ENCODE measurements around the gene NIPBL.
"Not testable (repeated sequence)": the region's sequence is repeated elsewhere in the genome, so short reads cannot be mapped to it uniquely, and the experiment has no call there.

NIPBL gene

DNA sequence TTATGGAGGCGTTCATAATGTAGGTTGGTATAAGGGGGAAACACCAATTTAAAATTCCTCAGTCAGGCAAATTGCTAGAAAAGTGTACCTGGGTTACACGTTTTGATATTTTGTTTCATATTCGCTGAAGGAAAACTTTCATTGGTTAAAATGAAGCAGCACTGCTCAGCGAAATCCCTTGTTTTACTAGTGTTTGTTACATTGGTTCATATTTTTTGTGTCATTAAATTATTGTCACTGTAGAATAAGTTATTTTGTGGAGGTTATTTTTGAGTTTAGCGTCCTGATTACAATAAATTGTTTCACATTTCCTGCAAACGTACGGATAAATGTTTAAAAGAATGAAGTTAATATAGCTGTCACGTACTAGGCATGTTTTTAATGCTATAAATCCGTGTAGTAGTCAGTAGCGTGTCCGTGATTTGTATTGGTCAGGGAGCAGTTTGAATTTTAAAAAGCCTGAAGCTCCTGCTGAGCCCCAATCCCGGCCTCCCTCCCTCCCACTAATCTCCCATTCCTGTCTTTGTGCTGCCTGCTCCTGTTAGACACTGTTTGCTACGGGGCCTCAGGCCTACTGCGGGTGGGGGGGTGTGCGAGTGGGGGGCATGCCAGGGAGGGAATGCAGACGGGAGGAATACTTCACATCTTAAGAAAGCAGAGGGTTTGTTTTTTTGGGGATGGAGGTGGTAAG lies 2.0 kb downstream of the NIPBL start:
- DNase-seq, result no peak

DNA sequence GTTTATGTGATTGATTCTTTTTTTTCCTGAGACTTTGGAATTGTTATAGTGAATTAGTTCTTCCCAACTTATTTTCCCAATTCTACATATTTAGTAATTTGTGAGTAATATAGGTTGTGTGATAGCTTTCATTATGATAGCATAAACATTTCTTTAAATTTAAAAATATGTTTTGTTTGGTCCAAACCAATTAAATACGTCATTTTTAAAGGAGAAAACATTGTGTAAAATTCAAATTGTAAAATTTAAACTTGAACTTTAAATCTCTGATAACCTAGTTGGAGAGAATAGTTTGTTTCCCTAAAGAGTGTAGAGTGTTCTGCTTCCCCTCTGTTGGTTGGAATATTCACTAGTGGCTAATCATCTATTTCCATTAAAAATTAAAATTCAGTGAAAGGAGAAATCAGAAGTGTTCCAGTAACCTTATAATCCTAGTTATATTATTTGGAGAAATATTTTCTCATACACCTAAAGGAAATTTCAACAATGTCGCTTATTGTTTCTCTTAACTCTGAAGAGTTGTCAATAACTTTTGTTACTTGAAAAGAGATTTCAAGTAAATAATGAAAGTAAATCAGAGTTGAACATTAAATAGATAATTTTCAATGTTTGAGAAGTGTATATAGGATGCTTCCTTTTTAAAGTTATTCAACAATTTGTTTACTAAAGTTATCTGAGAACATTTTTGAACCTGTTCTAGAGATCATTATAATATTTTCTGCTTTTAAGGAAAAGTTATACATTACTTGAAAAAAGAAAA lies 2.9 kb downstream of the NIPBL start:
- DNase-seq, result no peak

DNA sequence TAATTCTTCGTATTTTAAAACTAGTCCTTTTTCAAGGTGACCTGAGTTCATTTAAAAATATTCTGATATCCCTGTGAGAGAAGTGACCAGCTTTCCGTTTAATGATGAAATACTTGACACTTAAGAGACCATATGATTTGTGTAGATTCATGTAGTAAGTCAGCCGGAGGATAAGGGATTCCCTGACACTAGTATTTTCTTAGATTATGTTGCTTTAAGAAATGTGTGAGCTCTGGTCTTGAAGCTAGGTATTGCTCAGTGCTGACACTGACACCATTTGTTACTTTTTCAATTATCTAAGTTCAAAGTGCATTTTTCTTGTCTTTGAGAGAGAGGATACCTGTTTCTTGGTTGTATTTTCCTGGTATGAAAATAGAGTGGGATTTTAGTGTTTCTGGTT lies 4.2 kb downstream of the NIPBL start:
- DNase-seq, result no peak

DNA sequence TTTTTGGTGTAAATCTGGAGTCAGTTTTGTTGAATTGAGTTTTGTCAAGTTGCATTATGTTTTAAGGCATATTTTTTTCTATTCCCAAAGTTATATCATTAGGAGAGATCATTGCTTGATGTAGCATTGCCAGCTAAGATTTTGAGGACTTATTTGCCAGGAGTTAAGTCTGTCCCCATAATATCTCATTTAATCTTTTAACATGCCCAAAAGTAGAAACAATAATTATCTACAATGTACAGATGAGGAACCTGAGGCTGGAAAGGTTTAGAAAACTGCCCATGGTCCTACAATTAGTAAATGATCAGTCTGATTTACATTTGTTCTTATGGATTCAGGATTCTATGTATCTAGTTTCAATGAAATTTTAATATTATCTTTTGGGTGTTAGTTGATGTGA lies 4.7 kb downstream of the NIPBL start:
- no peak for DNase-seq

DNA sequence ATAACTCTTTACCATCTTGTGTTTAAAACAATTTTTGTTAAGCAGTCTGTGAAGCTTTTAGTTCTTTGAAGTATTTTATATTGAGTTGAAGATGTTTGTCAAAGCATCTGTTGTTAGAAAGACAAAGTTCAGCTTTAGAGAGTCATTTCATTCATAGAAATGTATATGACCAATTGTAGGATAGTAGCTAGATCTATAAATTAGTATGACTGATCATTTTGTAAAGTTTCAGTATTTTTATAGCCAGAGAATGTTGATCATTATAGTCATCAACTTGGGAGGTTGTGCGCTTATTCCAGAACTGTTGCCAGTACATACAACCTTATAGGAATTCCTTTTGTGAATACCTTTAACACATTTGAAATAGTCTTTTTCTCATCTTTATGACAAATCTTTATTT lies 5.2 kb downstream of the NIPBL start:
- no peak for DNase-seq

DNA sequence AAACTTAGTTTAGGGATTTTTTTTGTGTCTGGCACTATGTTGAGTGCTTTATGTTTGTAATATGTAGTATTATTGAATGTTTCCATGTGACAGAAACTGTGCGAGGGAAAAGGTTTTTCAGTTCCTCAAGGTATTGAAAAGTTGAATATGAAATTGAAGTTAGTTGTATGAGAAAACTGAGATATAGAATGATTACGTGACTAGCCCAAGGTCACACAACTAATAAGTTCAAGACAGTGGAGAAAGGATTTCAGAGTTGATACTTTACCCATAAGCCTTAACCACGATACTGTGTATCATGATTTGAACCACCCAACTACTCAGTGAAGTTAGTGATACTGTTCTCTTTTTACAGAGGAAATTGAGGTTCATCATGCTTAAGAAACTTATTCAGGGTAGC lies 5.7 kb downstream of the NIPBL start:
- DNase-seq, result no peak

DNA sequence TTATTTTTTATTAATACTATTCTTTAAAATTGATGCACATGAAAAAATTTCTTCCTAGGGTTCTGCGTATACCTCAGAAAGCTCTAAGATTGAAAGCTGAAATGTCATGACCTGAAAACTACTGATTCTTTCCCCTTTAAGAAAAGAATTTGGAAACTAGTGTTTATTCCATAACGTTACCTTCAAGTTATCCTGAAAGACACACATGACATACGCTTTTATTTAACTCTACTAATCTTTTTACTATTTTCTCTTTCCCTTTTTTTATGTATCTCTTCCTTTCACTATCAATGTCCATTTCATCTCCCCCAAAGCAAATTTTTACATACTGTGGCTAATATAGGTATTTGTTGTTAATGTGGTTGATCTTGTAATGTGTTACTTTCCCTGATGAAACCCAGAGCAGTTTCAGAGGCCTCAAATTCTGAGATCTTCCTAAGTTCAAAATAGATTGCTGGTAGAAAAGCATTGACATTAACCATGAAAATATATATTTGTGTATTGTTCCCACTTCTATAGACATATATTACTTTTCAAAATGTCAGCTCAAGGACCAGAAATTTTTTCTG lies 7.4 kb downstream of the NIPBL start:
- DNase-seq, result no peak

DNA sequence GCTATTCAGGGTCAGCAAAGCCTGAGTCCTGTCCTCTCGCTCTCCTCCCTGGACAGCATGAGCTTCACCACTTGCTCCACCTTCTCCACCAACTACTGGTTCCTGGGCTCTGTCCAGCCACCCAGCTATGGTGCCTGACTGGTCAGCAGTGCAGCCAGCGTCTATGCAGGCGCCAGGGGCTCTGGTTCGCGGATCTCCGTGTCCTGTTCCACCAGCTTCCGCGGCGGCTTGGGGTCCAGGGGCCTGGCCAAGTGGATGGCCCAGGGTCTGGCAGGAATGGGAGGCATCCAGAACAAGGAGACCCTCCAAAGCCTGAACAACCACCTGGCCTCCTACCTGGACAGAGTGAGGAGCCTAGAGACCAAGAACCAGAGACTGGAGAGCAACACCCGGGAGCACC lies 8.6 kb downstream of the NIPBL start:
- no peak for DNase-seq

DNA sequence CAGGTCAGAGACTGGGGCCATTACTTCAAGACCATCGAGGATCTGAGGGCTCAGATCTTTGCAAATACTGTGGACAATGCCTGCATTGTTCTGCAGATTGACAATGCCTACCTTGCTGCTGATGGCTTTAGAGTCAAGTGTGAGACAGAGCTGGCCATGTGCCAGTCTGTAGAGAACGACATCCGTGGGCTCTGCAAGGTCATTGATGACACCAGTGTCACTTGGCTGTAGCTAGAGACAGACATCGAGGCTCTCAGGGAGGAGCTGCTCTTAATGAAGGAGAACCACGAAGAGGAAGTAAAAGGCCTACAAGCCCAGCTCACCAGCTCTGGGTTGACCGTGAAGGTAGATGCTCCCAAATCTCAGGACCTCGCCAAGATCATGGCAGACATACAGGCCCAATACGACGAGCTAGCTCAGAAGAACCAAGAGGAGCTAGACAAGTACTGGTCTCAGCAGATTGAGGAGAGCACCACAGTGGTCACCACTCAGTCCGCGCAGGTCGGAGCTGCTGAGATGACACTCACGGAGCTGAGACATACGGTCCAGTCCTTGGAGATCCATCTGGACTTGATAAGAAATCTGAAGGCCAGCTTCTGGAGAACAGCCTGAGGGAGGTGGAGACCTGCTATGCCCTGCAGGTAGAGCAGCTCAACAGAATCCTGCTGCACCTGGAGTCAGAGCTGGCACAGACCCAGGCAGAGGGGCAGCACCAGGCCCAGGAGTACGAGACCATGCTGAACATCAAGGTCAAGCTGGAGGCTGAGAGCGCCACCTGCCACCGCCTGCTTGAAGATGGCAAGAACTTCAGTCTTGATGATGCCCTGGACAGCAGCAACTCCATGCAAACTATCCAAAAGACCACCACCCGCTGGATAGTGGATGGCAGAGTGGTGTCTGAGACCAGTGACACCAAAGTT lies 9.3 kb downstream of the NIPBL start:
- DNase-seq, result no peak

DNA sequence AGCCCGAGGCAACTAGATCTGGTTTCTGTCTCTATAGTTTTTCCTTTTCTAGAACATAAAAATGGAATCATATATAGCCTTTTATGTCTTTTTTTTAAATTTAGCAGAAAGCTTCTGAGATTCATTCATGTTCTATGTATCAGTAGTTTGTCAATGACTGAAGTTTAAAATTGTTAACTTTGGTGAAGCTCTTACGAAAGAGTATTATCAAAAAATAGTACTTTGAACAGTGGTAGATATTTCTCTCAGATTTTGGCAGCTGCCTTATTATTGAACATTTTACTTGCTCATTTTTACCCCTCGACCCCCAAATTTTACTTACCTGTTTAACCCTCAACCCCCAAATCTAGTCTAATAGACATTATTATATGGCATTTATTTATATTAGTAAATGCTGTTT lies 10.2 kb downstream of the NIPBL start:
- no peak for DNase-seq

DNA sequence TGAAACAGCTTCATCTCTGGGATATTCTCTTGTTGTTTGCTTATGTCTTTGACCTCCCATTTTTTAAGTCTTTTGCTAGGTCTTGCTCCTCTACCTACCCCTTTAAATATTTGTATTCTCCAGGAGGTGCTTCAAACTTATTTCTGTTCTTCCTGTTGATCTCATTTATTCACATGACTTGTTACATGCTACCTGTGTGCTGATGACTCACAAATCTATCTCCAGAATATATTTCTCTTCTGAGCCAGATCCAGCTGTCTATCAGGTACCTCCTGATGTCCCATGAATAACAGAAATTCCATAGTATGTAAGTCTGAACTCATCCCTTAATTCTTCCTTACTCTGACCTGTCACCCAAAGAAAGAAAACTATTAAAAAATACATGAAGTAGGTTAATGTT lies 11.0 kb downstream of the NIPBL start:
- no peak for DNase-seq

DNA sequence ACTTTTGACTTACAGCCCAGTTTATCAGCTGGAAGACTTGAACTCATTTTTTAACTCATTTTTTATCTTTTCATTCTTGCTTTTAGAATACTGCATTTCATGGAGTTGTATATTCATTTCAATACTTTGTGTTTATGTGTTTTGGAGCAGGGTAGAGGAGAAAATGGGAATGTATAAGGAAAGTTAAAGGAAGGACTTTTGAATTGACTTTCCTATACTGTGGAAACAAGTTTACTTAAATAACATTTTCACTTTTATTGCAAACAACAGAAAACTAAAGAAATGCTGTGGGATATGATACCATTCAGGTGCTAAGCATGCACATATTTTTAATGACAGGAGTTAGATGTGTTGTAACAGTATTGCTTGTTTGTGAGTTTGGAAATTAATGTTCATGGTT lies 11.7 kb downstream of the NIPBL start:
- no peak for DNase-seq

DNA sequence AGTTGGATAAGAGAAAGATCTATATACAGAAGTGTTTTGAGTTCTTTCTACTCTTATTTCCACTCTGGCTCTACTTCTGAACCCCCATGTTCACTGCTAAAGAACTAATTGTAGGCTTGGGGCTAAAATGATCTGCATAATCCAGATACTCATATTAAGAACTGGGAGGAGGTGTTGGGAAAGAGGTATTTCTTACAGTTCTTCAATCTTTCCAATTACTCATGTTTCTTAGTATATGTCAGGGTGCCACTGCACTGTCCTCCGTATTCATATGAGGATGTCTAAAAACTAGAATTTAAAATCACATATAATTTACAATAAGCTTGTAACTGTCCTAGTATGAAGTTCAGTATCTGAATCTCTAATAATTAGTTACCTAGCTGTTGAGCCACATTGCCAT lies 12.7 kb downstream of the NIPBL start:
- no peak for DNase-seq

DNA sequence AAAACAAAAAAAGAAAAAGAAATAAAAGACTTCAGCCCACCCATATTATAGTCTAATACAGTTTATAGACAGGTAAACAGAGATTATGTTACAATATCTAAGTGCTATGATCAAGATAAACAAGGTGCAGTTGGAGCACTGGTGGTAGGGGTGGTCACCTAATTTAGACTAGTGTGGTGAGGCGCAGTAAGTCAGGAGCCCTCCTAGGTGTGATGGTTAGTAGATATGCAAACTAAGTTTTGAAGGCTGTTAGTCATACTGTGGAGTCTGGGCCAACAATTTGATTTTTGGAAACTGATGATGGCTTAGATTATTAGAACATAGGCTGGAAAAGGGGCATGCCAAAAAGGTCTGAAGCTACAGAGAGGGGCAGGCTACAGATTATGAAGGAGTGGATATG lies 14.7 kb downstream of the NIPBL start:
- DNase-seq, result no peak

DNA sequence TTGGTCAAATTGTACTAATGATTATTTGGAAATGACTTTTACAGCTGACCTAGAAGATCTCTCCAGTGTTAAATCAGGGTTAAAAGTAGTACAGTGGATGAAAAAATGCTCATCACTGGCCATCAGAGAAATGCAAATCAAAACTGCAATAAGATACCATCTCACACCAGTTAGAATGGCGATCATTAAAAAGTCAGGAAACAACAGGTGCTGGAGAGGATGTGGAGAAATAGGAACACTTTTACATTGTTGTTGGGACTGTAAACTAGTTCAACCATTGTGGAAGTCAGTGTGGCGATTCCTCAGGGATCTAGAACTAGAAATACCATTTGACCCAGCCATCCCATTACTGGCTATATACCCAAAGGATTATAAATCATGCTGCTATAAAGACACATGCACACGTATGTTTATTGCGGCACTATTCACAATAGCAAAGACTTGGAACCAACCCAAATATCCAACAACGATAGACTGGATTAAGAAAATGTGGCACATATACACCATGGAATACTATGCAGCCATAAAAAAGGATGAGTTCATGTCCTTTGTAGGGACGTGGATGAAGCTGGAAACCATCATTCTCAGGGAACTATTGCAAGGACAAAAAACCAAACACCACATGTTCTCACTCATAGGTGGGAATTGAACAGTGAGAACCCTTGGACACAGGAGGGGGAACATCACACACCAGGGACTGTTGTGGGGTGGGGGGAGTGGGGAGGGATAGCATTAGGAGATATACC lies 15.7 kb downstream of the NIPBL start:
- not testable (repeated sequence) for DNase-seq

DNA sequence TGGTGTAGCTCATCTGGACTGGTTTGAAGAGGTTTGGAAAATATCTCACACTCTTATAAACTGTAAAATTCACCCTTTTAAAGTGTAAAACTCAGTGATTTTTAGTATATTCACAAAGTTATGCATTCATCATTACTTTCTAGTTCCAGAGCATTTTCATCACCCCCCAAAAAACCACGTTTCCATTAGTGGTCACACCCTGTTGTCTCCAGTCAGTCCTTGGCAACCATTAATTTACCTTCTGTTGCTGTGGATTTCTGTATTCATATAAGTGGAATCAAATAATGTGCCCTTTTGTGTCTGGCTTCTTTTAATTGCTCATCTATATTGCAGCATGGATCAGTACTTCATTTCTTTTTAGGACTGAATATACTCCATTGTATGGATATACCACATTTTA lies 18.4 kb downstream of the NIPBL start:
- DNase-seq, result no peak

DNA sequence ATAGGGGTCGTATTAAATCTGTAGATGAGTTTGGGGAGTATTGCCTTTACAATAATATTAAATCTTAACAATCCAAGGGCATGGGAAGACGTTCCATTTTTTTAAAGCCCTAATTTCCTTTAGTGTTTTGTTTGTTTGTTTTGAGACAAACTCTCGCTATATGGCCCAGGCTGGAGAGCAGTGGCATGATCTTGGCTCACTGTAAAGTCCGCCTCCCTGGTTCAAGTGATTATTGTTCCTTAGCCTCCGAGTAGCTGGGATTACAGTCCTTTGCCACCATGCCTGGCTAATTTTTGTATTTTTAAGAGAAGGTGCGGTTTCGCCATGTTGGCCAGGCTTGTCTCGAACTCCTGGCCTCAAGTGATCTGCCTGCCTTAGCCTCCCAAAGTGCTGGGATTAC lies 19.9 kb downstream of the NIPBL start:
- no peak for DNase-seq

DNA sequence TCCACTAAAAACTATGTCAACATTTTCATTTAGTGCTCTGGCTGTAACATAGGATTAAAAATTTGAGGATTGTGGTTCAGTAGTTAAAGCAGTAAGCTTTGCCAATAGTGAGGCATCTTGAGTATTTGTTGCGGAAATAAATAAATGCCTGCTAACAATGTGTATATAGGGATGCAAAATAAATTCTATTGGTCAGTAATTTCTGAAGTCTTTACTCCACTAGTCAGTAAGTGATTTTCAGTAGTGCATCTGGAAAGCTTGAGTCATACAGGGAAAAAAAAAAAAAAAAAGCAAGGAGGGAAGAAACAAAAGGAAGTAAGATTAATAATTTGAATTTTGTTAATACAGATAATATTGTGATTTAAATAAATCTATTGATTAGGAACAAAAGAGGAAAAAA lies 21.0 kb downstream of the NIPBL start:
- DNase-seq, result no peak

DNA sequence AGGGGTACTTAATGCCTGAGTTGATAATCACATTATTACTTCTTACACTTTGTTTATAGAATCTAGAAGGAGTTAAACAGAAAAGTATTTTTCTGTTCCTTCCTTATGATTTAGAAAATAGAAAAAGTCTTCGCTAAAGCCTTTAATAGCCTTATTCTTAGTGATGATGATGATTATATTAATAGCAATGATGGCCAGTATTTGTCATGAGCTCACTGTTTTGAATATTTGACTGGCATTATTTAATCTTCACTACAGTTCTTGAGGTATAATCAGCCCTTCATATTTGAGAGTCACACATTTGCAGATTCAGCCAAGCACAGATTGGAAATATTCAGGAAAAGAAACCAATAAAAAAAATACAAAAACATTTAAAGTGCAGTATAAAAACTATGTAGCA lies 23.3 kb downstream of the NIPBL start:
- no peak for DNase-seq

DNA sequence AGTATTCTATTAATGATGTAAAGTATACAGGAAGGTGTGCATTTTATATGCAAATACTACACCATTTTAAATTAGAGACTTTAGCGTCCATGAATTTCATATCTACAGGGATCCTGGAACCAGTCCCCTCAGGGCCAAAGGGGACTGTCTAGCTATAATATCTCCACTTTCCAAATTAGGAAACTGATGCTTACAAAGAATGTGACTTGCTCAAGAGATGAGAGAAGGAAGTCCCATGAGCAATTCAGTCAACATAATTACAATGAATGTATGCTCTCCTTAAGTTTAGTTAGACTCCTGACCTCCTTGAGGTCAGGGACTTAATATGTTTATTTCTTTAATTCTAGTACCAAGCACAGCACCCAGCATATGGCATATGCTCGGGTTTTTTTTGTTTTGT lies 23.7 kb downstream of the NIPBL start:
- no peak for DNase-seq

DNA sequence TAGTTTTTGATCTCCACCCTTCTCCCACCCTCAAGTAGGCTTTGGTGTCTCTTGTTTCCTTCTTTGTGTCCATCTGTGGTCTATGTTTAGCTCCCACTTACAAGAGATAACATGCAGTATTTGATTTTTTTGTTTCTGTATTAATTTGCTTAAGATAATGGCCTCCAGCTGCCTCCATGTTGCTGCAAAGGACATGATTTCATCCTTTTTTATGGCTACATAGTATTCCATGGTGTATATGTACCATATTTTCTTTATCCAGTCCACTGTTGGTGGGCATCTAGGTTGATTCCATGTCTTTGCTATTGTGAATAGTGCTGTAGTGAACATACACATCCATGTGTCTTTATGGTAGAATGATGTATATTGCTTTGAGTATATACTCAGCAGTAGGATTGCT lies 24.5 kb downstream of the NIPBL start:
- not testable (repeated sequence) for DNase-seq

DNA sequence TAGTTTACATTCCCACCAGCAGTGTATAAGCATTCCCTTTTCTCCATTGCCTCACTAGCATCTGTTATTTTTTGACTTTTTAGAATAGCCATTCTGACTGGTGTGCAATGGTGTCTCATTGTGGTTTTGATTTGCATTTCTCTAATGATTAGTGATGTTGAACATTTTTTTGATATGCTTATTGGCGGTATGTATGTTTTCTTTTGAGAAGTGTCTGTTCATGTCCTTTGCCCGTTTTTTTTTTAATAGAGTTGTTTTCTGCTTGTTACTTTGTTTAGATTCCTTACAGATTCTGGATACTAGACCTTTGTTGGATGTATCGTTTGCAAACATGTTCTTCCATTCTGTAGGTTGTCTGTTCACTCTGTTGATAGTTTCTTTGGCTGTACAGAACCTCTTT lies 25.3 kb downstream of the NIPBL start:
- no peak for DNase-seq

DNA sequence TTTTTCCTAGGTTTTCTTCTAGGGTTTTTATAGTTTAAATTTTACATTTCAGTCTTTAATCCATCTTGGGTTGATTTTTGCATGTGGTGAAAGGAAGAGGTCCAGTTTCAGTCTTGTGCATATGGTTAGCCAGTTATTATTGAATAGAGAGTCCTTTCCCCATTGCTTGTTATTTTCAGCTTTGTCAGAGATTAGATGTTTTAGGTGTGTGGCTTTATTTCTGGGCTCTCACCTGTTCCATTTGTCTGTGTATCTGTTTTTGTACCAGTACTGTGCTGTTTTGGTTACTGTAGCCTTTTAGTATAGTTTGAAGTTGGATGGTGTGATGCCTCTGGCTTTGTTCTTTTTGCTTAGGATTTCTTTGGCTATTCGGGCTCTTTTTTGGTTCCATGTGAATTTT lies 25.8 kb downstream of the NIPBL start:
- DNase-seq, result no peak
